Activated CD4-positive, alpha-beta T cell treated with anti-CD3 and anti-CD28 coated beads, Interleukin-10, Interleukin-2, amounts not matched to agents 100 ng/mL and 50 ng/mL, durations not matched to agents 16 hours and 8 hours (primary cell): ENCODE measurements around the gene CHPT1.
"Not testable (repeated sequence)": the region's sequence is repeated elsewhere in the genome, so short reads cannot be mapped to it uniquely, and the experiment has no call there.

ENCODE experiments used
- DNase-seq: peaks from one replicate; pipeline ENCODE4 v3.0.0-alpha.2; 2020

The CHPT1 gene

DNA sequence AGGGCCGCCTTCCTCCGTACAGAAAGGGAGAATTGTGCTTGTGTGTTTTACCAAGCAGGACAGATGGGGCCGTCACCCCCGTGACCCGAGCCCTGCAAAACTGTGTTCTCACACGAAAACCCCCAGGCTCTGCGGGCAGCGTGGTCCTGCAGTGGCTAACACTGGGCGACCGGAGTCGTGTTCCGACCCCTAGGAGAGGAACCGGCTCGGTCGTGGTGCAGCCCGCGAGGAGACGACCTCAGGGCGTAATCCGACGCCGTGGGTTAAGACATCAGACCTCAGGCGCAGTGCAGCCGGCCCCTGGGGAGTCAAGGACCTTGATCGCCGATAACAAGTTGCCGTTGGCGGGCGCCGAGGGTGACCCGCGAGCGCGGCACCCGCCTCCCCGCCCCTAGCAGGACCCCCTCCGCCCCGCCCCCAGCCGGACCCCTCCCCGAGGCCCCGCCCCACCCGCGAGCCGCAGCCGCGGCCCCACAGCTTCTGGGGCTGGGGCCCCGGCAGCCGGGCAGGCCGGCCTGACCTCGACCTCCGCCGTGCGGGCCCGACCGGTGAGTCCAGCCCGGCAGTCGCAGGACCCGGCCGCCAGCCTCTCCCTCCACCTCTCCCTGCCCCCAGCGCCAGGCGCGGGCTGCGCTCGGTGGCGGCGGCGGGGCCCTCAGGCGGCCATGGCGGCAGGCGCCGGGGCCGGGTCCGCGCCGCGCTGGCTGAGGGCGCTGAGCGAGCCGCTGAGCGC lies at the start of gene CHPT1:
Gene CHPT1, plus strand, starts transcription at position 444 of the 733 bp plus-strand sequence. Its CDS starts 222 bp downstream, at position 666.
- DNase-seq = peak; percentile 84

DNA sequence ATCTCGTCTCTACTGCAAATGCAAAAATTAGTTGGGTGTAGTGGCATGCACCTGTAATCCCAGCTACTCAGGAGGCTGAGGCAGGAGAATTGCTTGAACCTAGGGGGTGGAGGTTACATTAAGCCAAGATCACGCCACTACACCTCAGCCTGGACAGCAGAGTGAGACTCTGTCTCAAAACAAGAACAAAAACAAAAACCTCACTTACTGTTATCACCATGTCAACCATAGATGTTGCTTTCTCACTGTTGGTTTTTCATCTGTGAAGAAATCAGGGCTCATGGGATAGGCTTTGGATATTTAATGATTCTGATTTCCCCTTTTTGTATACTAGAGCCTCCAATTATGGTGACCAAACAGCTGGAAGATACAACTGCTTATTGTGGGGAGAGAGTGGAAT lies 49.7 kb upstream of the CHPT1 start:
- no peak for DNase-seq

DNA sequence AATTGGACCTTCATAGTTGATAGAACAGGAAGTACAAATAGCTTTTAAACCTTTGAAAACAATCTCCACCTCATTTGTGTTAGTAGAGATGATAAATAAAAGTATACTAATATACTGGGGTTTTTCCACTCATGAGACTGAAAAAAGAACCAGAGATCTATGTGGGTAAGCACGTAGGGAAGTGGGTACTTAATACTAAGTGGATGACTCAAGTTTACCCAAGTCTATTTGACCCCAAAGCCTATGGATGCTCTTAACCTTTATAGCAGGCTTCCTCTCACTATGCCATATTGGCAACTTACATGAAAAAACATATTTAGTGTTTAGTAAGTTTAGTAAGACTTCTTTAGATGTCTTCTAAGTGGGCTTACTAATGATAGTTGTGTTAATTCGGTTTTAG lies 49.2 kb upstream of the CHPT1 start:
- no peak for DNase-seq

DNA sequence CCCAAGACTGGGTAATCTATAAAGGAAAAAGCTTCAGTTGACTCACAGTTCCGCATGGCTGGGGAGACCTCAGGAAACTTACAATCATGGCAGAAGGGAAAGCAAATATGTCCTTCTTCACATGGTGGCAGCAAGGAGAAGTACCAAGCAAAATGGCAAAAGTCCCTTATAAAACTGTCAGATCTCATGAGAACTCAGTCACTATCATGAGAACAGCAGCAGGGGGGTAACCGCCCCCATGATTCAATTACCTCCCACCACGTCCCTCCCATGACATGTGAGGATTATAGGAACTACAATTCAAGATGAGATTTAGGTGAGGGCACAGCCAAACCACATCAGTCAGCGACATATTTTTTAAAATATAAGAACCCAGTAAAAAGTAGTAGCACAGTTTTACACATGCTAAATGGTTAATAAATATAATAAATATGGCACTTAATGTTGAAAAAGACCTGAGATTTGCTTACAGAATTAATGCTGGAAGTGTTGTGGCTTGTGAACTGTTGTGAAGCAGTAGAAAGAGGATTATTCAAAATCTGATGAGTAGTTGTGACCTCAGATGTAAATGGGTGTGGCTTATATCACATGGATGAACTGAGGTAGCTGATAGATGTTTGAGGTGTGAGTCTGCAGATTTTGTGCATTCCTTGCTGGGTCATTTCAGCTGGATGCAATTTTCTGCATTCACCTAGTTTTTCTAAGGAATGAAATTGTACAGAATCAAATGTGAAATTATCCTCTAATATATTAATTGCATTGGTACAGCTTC lies 46.9 kb upstream of the CHPT1 start:
- DNase-seq = no peak

- no peak for DNase-seq
Observed at GRCh38 chr12:101653030-101653429, 44.4 kb upstream of the CHPT1 start.

GRCh38 chr12:101653503-101653902 lies 43.9 kb upstream of the CHPT1 start:
- DNase-seq = no peak

GRCh38 chr12:101654442-101654841 lies 43.0 kb upstream of the CHPT1 start:
- DNase-seq = no peak

DNA sequence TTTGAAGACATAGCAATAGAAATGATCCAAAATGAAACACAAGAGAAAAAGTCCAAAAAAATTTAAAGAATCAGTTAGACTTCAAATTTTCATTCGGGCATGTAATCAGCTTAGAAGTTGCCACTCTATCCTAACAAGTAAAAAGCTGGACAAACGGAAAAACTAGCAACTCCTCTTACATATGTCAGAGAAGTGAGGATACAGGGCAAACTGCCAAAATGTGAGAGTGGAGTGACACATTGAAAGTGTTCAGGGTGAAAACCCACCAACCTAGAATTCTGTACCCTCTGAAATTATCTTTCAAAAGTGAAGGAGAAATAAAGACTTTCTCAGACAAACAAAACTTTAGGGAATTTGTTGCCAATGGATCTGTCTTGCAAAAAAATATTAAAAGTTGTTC lies 42.0 kb upstream of the CHPT1 start:
- no peak for DNase-seq

DNA sequence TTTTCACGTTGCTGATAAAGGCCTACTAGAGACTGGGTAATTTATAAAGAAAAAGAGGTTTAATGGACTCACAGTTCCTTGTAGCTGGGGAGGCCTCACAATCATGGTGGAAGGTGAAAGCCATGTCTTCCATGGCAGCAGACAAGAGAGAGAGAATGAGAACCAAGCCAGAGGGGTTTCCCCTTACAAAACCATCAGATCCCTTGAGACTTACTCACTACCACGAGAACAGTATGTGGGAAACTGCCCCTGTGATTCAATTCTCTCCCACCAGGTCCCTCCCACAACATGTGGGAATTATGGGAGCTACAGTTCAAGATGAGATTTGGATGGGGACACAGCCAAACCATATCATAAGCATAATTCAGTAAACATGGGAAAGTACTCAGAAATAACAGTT lies 36.8 kb upstream of the CHPT1 start:
- DNase-seq = not testable (repeated sequence)

DNA sequence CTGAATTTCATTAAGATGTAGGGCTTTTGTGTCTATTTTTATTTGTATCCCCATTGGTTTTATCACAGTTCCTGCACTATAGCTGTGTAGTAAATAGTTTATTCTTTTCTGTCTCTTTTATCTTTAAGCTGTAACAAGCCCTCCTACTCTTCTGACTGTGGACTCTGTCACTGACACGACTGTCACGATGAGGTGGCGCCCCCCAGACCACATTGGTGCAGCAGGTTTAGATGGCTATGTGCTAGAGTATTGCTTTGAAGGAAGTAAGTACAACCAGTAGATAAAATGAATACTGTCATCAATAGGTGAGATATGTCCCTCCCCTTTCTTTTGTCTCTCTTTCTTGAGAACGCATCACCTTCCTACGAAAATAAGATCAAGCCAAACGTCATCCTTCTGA lies 34.1 kb upstream of the CHPT1 start:
- no peak for DNase-seq

DNA sequence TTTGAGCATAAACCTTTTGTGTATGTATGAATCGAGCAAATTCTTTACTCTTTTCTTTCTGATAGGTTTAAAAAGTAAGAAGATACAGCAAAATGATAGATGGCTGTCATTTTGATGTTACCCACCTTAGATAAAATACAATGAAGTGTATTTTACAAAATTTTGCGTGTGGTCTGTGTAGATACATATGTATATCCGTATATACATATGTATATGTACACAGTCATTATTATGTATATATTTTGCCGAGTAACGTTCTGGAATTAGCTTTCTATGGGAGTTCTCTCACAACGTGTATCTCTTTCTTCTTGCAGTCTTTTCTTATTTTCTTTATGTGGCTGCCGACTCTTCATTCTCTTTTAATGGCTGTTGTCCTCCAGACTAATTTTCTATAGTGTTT lies 32.4 kb upstream of the CHPT1 start:
- DNase-seq = no peak

GRCh38 chr12:101666052-101666728 lies 31.2 kb upstream of the CHPT1 start:
- DNase-seq = no peak

DNA sequence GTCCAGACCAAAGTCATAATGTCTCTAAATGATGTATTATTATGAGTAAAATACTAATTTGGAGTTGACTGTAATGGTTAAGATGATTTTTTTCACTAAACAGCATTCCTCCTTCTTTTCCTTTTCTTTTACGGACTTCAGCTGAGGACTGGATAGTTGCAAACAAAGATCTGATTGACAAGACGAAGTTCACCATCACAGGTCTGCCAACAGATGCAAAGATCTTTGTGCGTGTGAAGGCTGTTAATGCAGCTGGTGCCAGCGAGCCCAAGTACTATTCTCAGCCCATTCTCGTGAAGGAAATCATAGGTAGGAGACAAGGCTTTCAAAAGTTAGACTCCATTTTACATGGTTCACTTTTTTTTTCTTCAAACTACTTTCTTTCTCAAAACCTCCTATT lies 29.8 kb upstream of the CHPT1 start:
- DNase-seq = no peak

DNA sequence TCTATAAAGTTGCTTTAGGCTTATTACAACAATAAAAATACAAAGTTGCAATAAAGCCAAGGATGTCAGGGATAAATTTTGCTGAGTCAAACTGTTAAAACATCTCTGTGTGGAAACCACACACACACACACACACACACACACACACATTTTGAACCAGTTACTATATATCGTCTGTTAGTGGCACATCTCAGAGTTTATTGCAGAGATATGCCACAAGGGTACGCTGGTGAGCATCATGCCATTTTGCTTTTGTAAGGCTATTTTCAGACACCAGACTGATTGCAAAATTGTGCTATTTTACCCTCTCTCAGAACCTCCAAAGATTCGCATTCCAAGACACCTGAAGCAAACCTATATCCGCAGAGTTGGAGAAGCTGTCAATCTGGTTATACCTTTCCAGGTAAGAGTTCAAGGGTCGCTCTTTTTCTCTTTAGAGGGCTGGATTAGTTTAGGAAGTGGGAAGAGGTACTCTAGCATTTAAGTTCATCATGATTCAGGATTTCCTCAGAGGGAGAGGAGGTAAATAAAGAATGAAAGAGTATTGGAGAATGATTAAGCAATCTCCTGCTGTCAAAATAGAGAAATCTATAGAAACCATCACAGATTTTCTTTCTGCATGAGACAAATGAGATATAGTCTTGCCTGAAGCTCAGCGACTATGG lies 27.3 kb upstream of the CHPT1 start:
- peak; percentile 49 for DNase-seq

DNA sequence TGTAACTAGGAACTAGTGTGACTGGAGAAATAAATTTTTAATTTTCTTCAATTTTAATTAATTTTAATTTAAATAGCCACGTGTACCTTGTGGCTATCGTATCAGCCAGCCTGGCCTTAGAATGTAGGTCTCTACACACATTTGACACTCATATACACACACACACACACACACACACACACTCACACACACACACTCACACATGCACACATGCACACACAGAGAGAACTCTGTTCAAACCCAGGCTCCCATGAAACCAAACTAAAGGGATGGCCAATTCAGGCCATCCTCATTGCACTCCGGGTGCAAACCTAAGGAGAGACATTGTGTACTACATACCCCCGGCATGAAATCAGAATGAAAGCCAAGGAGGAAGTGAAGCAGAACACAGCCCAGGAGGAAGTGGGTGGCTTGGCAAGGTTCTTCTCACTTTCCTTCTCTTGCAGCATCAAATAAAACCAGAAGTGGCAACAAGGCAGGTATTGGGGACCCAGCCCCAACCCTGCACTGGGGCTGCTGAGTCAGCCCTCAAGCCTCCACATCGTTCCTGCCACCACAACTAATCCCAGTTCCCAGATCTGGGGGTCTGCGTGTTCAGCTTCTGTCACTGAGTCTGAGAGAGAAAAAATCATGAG lies 26.2 kb upstream of the CHPT1 start:
- DNase-seq = peak; percentile 65

GRCh38 chr12:101671833-101672232 lies 25.6 kb upstream of the CHPT1 start:
- DNase-seq = no peak

DNA sequence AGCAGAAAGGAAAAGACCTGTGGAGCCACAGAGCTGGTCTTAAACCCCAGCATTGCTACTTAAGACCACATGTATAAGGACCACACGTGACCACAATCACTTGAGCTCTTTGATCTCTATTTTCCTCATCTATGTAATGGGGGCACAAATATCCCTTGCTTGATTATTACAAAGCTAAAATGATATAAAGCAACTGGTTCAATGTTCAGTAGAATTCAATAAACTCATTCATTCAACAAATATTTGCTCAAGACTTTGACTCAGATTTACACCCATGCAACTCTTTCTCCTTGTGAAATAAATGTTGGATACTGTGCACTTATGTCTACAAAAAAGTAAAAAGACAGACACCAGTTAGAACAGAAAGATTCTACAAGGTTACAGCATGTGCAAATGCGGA lies 21.9 kb upstream of the CHPT1 start:
- DNase-seq = no peak

DNA sequence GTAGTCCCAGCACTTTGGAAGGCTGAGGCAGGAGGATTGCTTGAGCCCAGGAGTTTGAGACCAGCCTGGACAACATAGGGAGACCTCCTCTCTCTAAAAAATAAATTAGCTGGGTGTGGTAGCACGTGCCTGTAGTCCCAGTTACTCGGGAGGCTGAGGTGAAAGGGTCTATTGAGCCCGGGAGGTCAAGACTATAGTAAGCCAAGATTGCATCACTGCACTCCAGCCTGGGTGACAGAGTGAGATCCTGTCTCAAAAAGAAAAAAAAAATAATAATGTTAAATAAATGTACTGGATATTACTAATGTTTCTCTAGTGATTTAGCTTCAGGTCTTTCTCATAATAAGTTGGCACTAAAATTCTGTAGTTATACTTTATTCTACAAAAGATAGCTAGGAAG lies 20.9 kb upstream of the CHPT1 start:
- not testable (repeated sequence) for DNase-seq

DNA sequence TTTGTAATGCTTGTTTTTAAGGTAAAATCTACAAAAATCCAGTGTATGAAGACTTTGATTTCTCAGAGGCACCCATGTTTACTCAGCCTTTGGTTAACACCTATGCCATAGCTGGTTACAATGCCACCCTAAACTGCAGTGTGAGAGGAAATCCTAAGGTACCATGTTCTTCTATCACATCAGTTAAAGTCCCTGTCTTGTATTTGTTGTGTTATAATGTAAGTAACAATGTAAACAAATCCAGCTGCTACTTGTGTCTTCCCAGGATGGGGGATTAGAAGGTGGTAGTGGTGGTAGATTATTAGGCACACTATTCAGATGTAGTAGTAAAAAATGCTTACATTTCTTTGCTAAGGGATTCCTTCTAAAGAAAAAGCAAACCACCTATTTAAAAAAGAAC lies 19.4 kb upstream of the CHPT1 start:
- DNase-seq = no peak

DNA sequence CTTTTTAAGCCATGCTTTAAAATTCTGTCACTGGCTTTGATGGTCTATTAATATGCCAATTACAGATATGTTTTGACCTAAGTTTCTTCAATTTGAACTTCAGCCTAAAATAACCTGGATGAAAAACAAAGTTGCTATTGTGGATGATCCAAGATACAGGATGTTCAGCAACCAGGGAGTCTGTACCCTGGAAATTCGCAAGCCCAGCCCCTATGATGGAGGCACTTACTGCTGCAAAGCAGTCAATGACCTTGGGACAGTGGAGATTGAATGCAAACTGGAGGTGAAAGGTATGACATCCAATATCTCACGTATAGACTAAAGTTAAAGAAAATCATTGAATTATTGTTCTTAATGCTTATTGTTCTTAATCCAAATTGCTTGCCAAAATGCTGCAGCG lies 17.2 kb upstream of the CHPT1 start:
- no peak for DNase-seq

DNA sequence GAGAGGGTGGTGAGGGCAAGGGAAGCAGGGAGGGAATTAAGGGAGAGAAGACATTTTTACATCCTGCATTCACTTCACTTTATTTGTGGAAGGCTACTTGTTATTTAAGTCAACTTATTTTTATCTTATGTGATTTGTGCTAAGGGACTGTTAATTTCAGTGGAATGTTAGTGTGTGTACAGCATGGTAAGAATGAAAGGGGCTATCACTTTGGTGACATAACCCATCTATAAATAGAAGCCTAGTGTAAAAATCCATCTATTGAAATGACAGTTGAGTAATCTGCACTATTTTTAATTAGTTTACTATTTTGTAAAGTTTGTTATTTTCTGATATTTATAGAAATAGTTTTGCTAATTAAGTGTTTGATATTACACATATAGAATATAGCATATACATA lies 16.8 kb upstream of the CHPT1 start:
- DNase-seq = no peak

DNA sequence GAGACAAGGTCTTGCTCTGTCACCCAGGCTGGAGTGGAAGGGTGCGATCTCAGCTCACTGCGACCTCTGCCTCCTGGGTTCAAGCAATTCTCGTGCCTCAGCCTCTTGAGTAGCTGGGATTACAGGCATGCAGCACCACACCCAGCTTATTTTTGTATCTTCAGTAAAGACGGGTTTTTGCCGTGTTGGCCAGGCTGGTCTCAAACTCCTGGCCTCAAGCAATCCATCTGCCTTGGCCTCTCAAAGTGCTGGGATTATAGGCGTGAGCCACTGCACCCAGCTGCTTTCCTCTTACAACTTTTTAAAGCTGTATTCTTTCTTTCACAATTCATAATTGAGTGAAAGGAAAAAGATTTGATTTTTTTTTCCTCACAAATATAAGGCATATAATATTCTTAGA lies 15.8 kb upstream of the CHPT1 start:
- DNase-seq = not testable (repeated sequence)

GRCh38 chr12:101685092-101685491 lies 12.3 kb upstream of the CHPT1 start:
- no peak for DNase-seq
